Activated CD4-positive, alpha-beta T cell treated with anti-CD3 and anti-CD28 coated beads, Interleukin-10, Interleukin-2, amounts not matched to agents 100 ng/mL and 50 ng/mL, durations not matched to agents 16 hours and 8 hours (primary cell): ENCODE results near the gene GOLT1A.

Source experiments
- DNase-seq: peaks from one replicate; pipeline ENCODE4 v3.0.0-alpha.2; 2020

GOLT1A gene

DNA sequence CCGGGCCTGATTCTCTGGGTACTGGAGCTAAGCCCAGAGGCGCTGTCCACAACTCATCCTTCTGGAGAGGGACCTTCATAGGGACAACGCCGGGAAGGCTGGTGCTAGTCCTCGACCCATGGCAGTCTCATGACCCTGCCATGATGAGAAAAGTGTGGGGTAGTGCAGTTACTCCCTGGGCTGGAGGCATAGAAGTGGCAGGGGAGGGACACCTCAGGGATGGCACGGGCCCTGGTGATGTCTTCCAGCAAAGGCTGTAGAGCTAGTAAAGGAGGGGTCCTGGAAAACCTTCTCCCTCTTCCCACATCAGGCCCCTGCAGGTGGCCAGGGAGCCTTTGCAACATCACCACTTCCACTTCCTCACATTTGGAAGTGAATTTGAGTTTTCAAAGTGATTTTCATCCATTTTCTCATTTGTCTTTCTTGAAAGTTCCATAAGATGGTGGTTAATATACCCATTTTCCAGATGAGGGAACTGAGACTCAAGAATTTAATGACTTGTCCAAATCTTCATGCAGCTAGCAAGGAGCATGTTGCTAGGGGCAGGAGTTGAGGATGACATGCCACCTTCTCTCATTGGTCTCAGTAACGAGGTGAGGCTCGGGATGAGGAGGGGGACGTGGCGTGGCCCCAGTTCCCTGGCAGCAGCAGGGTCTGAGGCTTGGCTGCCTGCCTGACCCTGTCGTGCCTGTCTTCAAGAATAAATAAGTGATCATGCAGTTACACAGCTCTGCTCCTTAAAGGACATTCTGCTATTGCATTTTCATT is 3.3 kb upstream of the GOLT1A start:
- DNase-seq = no peak

DNA sequence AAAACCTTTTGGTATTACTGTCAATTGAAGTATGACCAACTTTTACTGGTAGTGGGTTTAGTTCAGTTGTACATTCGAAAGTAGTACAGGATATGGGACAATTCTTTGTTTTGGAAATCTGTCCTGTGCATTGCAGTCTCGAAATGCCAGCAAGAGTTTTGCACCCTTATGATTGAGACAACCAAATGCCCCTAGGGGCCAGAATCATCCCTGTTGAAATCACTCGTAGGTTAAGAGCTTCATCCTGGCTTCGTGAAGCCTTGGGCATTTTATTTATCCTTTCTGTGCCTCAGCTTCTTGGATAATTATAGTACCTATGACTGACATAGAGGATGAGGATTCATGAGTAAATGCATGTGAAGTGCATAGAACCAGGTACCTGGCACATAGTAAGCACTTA is 2.4 kb upstream of the GOLT1A start:
- no peak for DNase-seq

DNA sequence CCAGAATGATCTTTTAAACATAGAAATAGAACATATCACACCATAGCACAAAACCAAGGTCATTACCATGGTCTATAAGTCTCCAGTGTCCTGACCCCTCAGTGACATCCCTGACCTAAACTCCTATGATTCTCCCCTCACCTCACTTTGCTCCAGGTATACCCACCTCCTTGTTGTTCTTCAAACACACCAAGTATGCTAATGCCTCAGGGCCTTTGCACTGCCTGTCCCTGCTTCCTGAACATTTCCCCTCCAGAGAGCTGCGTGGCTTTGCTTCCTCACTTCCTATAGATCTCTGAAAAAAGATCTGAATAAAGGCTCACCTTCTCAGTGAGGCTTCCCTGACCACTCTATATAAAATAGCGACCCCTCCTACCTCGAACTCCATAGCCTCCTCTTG is 1.1 kb downstream of the GOLT1A start:
- DNase-seq = no peak

- DNase-seq = no peak
Measured at GRCh38 chr1:204211046-204211445, 2.7 kb downstream of the GOLT1A start.

- DNase-seq = peak; percentile 70
Measured at GRCh38 chr1:204207136-204207616, 6.6 kb downstream of the GOLT1A start.

GRCh38 chr1:204206121-204206520 is 7.7 kb downstream of the GOLT1A start:
- DNase-seq = no peak

- DNase-seq = no peak
Measured at GRCh38 chr1:204205486-204205885, 8.3 kb downstream of the GOLT1A start.

- DNase-seq = no peak
Measured at GRCh38 chr1:204204944-204205343, 8.8 kb downstream of the GOLT1A start.

DNA sequence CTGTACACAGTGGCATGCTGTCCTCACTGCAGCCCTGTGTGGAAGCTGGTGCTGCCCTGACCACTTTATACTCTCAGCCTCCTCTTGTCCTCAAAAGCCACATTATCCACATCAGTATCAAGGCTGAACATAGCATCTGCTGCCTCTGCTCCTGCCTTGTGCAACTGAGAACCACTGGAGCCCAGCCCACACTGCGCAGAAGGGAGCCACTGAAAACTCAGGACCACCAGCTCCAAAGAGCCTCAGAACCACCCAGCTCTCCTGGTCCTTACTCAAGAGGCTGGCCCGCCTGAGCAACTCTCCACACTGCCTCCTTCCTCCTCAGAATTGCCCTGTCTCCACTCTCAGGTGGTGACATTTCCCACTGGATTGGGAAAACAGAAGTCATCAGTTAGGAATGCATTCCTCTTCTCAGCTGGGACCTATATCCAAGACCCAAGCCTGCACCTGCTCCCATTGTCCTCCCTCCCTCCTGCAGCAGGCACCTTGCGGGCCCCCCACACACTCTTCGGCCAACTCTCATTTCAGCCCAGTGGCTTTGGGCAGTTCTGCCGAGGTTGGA is 10.5 kb downstream of the GOLT1A start:
- DNase-seq = no peak

DNA sequence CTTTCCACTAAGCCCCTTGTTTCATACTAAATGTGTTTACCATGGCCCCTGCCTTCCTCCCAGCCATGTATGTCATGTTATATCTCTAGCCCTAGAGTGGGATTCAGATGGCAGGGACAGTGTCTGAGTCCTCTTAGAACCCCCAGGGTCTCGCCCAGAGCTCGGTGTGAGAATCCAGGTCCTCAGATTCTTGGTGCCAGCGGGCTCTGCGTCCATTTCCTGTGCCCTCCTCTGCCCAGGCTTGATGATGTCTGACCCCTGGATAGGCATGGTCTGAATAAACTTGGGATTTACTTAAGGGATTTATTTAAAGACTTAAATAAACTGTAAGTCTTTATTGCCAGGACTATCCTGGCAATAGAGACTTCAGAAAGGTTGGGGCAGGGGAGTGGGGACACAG is 11.3 kb downstream of the GOLT1A start:
- no peak for DNase-seq

DNA sequence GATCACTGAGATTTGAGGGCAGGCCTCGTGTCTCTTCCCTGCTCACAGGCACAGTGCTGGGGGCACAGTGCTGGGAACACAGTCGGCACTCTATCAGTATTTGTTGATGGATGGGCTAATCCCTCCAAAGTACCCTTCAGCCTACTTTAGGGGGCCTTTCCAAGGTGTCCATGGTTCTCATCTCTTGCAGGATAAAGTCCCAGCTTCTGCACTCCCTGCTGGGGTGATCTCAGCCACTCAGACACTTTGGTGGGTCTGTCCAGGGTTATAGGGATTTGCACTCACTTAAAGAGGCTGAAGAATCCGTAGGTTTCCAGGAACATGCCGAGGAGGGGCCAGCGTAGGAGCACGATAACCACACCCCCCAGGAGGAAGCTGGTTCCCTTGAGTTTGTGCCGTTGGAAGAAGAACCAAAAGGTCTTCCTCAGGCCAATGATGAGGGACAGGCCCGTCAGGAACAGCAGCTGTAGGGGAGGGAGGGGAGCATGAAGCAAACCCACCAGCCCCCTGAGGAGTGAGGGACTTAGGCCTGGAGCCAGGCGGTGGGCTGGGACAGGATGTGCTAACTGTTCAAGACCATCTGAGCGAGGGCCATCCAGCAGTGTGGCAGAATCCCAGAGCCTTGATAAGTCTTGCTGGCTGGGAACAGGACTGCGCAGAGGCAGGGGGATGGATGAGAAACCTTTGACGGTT is 12.3 kb downstream of the GOLT1A start:
- DNase-seq = no peak

DNA sequence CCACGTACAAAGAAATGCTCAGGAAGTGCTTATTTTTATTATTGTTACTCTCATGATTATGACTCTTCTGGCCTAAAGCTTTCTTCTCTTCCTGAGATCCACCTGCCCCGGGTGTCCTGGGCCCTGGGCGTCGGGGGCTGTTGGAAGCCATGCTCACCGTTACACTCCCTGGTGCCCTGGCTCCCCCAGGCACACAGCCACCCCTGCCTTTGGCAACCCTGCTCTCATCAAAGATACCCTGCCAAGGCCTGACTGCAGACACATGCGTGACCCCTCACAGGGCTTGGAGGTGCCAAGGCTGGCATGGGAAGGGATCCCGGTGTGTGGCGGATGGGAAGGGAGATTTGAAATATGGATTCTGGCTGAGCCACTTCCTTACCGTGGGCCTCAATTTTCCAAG is 14.2 kb downstream of the GOLT1A start:
- no peak for DNase-seq

GRCh38 chr1:204198348-204199340 is 15.1 kb downstream of the GOLT1A start:
- DNase-seq = no peak

- no peak for DNase-seq
Measured at GRCh38 chr1:204197068-204197467, 16.7 kb downstream of the GOLT1A start.

DNA sequence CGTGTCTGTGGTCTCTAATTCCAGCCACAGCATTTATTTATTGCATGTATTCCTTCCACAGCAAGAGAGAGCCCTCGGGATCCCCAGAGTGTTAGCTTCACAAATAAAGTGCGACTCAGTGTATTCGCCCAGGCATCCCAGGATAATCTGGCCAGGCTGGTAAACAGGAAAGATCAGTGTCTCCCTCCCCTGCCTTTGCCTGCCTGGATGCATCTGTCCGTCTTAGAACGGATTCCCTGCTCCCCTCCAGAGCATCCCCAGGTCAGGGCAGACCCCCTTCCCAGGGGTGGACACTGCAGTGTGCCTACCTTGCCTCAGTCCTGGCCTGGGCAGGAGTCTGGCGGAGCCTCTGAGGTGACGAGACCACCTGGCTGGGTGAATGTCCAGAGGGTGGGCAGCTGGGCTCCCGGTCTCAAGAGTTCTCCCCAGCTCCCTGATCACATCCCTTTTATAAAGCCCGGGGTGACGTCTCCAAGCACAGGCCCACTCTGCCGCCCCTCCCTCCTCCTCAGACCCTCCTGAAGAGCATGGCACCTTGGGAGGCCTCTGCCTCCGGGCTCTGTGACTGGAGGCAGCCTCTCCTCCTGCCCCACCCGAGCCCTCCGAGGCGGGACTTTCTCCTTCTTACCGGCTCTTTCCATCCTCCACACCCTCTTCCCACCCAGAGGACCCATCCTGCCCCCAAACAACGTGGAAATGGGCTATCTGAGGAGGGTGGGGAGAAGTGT is 17.6 kb downstream of the GOLT1A start, which contains the start of gene KISS1:
Gene KISS1, minus strand, starts transcription at position 424 of the 728 bp plus-strand sequence. CDS start 3,615 bp downstream, outside the sequence.
- no peak for DNase-seq

DNA sequence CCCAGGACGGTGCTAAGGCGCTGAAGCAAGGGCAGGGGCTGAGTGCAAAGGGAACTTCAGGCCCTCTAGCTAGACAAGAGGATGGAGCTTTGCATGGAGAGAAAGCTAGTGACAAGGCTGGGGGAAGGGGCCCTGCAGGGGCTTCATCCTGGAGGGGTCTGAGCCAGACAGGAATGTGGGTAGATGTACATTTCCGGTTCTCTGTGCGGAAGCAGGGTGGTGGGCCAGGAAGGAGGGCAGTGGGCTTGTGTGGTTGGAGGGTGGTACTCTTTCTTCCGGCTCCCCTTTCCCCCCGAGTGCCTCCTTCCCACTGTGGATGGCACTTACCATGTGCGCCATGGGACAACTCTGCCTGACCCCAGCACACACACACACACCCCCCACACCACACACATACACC is 19.0 kb downstream of the GOLT1A start:
- DNase-seq = no peak

DNA sequence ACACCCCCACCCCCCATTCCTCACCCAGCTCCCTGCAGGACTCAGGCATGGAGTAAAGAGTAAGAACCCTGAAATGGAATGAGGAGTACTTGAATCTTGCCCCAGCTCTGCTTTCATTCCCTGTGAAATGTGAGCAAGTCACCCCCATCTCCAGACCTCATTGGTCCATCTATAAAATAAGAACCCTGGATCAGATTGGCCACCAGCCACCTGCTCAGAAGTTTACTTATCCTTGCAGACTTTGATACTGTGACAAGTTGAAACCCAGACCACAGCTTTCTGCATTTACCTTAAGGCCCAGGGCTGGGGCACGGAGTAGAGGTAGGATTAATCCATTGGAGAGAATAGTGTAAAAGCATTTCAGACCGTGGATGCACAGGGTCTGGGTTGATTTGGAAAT is 19.7 kb downstream of the GOLT1A start:
- no peak for DNase-seq

DNA sequence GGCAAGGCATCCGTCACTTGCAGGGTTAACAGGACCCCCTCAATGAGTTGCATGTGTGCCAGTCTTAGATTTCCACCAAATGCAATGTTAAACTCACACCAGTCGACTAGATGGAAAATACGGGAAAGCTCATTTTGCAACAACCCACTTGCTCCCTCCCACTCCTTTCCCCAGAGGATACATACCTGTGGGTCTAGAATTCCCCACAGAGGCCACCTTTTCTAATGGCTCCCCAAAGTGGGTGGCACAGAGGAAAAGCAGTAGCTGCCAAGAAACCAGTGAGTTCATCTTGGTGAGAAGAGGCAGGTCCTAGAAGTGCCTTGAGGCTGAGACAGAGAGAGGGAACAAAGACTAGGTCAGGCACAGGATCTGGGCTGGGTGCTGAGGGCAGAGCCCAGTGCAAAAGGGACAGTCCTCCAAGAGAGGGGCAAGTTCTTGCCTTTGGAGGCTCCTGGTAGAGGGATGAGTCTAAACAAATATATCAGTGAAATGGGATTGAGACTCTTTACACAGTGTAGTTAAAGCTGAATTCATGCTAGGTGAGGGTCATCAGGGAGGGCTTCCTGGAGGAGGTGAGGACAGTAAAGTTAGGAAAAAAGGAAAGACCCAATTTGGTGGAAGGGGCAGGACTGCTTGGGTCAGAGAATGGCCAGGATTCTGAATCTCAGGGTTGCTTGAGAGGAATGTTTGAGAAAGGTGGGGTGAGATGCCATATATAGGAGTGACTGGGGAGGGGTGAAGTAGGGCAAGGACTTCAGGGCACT is 21.0 kb downstream of the GOLT1A start:
- DNase-seq = no peak

DNA sequence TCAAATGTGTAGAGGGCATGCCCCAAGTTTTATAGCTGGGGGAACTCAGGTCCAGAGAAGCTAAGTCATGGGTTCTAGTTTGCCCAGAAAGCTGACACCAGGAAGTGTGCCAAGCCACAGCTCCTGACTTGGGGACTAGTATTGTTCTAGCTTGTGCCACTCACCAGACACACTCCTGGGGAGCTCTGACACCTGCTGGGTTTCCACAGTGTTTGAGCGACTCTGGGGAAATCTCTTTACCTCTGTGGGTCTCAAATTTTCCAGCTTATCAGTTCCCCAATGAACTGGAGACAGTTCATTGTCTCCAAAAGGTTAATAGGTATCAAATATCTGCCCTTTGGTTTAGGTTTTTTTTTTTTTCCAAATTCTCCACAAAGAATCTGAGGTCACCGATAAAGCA is 21.7 kb downstream of the GOLT1A start:
- no peak for DNase-seq

GRCh38 chr1:204191456-204191855 is 22.3 kb downstream of the GOLT1A start:
- DNase-seq = no peak
